CD4-positive, alpha-beta T cell treated with Interleukin-6 at 100 ng/mL for 8 hours (primary cell): ENCODE results near the gene ZNF200.
"Not testable (repeated sequence)": the region's sequence is repeated elsewhere in the genome, so short reads cannot be mapped to it uniquely, and the experiment has no call there.

Source experiments
- DNase-seq: peaks from one replicate; pipeline ENCODE4 v3.0.0-alpha.2; 2020; ENCODE audit warnings: mixed read lengths, low spot score

Gene ZNF200, protein sequence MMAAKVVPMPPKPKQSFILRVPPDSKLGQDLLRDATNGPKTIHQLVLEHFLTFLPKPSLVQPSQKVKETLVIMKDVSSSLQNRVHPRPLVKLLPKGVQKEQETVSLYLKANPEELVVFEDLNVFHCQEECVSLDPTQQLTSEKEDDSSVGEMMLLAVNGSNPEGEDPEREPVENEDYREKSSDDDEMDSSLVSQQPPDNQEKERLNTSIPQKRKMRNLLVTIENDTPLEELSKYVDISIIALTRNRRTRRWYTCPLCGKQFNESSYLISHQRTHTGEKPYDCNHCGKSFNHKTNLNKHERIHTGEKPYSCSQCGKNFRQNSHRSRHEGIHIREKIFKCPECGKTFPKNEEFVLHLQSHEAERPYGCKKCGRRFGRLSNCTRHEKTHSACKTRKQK

DNA sequence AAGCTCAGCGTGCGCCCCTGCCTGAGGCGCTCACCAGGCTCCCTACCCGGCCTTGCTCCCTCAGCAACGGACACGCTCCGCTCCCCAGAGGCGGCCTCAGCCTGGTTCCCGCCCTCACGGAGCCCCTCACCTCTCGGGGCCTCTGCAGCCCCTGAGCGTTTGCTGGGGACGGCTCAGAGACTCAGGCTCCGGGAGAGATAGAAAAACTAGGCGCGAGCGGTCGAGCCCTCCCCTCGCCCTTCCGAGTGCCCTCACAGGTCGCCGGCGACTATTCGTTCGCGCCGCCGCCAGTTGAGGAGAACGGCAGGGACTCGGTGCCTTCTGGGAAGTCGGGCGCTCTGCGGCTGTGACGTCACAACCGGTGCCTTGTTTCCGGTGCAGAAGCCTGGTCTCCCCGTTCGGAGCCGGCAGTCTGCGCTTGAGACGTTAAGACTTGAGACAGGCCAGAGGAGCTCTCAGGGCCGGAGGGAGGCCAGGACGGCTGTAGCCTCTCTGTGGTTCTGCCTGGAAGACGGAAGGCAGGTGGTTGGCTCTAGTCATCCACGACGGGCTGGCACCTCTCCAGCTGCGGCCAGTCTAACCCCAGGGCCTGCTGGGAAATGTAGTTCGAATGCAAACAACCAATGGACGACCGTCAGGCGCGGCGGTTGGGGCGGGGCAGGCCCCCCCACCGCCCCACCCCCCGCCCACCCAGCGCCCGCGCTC lies at the start of gene ZNF200:
ZNF200 (minus strand) TSS at position 302 of the 705 bp plus-strand sequence. CDS start 1,403 bp downstream, outside the sequence.
- DNase-seq: peak; percentile 91

DNA sequence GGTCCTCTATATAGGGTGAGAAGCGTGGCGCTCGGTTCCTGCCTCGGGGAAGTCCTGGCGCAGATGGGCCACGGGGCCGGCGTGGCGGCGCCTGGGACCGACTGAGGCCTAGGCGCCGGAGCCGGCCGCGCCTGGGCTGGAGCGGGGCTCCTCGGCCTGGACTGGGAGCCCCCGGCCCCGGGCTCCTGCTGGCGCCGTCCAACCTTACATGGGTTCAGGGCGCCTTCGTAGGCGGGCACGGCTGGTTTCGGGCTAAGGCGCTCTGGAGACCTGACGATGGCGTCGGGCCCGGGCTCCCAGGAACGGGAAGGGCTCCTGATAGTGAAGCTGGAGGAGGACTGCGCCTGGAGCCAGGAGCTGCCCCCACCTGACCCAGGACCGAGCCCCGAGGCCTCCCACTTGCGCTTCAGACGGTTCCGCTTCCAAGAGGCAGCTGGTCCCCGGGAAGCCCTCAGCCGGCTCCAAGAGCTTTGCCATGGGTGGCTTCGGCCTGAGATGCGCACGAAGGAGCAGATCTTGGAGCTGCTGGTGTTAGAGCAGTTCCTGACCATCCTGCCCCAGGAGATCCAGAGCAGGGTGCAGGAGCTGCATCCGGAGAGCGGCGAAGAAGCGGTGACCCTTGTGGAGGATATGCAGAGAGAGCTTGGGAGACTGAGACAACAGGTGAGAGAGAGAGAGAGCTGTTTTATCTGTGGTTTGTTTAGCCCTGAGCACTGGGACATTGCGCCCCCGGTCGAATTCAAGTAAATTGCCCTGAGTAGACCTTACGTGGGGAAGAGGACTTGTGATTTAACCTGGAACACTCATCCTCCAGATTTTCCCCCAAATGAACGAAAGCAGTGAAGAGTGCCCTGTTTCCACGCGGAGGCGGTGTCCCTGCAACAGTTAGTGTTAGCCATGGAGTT lies 48.8 kb upstream of the ZNF200 start:
- DNase-seq: no peak

DNA sequence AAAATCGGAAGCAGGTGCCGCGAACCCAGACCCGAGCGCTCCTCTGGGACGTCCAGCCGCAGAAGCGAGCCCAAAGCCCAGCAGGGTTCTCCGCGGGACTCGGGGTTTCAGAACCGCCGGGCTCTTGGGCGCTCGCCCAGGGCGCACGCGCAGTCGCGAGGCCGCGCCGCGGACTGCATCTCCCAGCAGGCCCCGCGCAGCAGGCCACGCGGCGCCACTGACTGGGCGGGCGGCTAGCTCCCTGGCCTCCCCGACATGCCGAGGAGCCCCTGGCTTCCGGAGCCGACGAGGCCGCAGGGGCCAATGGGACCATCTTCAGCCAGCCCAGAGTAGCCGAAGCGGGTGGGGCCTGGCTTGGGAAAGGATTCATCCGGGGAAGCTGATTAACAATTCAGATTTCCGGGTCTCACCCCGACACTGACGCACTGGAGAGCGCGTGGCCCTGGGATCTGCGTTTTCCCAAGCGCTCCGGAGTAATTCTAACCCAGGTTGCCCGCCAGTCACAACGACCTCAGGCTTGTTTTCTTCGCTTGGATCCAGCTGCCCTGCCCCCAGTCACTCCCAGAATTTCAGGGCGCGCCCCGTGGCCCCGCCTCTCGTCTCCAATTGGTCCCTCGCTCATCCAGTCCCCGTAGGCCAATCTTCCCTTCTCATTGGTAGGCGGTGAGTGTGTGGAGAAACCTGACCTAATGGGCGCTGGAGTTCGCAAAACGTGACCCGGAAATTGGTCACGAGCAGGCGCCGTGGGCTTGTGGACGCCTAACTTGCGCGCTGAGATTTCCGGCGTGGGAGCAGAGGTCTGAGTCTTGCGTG lies 48.0 kb upstream of the ZNF200 start, which contains the start of gene ZNF263:
ZNF263 (plus strand) TSS at position 762 of the 813 bp plus-strand sequence. CDS start 328 bp downstream, outside the sequence.
- peak; percentile 95 for DNase-seq

DNA sequence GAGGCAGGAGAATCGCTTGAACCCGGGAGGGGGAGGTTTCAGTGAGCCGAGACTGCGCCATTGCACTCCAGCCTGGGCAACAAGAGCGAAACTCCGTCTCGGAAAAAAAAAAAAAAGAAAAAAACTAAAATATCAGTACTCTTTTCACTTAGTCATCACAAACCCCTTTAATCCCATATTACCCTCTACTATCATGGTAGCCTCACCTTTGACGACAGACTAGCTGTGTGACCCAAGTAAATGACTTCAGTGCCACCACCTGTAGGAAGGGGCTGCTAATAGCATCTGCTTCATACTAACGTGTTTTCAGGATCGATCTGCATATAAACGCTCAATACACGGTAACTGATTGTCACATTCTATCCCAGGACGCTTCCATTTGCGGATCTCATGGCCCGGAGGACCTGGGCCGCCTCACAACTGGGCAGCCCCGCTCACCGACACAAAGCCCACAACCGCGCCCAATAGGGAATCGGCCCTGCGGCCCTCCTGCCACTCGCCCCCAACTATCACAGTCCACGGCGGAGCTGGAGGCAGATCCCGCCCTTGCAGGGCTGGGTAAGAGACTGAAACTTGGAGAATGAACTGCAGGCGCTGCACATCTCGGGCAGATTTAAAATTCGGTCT lies 47.3 kb upstream of the ZNF200 start:
- DNase-seq: no peak

DNA sequence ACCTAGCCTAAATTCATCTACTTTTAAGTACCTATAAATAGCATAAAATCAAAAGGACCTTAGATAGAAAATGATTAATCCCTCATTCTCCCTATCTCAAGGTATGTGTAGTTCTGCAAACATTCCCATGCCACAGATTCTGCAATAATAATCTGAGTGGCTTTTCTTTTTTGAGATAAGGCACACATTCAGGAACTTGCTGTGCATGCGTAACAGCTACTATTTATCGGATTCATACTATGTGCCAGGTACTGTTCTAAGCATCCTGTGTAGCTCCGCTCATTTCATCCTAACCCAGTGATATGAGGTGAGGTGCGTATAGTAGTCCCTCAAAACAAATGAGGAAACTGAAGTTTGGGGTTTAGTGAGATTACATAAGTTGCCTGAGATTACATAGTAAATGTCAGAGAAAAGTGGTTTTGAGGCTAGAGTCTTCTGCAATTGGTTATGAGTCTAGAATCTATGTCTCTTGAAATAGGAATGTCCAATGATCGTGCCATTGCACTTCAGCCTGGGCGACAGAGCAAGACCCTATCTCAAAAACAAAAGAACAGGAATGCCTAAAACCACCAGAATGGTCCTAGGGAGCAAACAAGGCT lies 46.4 kb upstream of the ZNF200 start:
- no peak for DNase-seq

DNA sequence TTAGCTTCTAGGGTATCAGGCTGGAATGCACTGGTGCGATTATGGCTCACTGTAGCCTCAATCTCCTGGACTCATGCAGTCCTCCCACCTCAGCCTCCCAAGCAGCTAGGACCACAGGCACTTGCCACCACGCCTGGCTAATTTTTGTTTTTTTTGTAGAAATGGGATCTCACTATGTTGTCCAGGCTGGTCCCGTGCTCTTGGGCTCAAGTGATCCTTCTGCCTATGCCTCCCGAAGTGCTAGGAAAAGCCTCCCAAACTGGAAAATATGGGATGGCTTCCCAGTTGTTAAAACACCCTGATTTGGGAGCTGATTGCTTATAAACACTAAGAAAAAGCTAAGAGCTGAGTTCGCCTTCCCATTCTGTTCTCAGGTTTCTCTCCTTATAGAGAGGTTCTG lies 41.7 kb upstream of the ZNF200 start:
- DNase-seq: no peak

DNA sequence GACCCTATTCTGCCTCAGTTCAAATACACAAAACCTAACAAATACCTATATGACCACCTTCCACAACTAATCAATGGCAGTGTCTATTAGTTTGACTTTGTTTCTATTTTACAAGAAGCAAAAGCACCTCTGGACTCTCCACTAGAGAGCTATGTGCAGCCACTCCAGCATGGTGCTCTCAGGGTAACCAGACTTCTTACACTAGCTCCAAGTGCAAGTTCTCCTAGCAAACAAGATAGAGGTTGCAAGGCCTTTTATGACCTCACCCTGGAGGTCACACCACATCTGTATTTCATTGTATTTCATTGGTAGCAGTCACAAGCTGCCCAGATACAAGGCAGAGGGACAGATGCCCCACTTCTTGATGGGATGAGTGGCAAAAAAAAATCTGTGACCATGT lies 40.0 kb upstream of the ZNF200 start:
- DNase-seq: no peak

DNA sequence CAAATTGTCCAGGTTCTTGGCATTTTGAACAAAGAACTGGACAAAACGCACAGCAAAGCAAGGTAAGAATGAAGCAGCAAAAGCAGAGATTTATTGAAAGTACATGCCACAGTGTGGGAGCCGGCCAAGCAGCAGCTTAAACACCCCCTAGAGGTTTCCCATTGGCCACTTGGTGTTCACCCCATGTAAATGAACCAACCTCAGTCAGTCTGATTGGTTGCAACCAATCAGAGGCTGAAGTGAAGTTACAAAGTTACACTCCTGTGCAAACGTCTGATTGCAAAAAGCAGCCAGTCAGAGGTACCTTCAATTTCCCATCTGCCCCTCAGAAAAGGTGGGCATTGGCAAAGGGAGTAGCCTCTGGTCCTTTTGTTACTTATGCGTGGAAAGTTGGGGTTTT lies 39.5 kb upstream of the ZNF200 start:
- DNase-seq: no peak

DNA sequence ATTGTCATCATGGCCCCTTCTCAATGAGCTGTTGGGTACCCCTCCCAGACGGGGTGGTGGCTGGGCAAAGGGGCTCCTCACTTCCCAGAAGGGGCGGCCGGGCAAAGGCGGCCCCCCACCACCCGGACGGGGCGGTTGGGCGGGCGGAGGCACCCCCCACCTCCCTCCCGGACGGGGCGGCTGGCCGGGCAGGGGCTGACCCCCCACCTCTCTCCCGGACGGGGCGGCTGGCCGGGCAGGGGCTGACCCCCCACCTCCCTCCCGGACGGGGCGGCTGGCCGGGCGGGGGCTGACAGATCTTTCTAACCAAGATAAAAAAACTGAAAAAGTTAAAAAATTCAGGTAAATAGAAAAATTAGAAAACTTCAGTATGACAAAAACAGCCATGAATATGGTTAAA lies 36.3 kb upstream of the ZNF200 start:
- DNase-seq: not testable (repeated sequence)

DNA sequence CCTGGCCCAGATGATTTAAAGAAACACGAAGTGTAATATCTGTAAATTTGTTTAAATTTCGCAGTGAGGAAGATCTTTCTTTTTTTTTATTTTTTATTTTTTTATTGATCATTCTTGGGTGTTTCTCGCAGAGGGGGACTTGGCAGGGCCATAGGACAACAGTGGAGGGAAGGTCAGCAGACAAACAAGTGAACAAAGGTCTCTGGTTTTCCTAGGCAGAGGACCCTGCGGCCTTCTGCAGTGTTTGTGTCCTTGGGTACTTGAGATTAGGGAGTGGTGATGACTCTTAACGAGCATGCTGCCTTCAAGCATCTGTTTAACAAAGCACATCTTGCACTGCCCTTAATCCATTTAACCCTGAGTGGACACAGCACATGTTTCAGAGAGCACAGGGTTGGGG lies 35.8 kb upstream of the ZNF200 start:
- DNase-seq: not testable (repeated sequence)

DNA sequence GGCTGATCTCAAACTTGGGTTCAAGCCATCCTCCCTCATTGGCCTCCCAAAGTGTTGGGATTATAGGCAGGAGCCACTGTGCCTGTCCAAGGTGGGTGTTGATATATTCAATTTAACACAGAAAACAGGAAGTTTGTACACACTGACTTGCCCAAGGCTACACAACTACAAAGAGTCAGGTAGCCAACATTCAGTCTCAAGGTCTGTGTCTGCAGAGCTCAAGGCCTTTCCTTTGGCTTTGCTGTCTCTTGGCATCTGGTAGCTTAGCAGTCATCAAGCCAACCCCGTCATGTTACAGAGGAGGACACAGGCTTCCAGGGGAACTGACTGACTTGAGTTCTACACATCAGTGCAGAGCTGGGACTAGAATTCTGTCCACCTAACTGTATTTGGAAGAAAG lies 33.3 kb upstream of the ZNF200 start:
- no peak for DNase-seq

DNA sequence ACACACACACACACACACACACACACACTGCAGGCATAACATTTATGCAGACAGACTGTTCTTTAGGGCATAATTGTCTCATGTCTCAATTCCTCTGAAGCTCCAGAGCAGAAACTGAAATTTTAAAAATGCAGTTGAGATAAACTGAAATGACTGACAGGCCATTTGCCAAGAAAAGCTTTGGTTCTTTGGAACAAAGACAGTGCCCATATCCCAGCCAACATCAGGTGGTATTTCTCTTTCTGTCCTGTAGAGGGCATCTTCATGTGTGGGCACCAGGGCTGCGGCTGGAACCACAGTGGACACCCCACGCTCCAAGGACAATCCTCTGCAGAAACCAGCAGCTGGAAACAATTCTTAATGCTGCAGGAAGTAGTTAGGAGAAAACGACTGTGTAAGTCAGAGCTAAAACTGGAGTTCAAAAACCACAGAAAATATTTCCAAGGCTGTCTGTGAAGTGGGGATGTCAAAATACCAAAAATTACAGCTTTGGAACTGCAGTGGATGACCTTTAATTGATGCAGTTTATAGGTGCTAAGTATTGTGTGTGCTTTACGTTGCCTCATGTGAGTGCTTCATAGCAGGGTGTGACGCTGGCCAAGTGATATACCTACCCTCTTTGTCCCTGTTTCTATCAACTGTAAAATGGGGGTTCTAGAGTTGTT lies 32.0 kb upstream of the ZNF200 start:
- DNase-seq: no peak

DNA sequence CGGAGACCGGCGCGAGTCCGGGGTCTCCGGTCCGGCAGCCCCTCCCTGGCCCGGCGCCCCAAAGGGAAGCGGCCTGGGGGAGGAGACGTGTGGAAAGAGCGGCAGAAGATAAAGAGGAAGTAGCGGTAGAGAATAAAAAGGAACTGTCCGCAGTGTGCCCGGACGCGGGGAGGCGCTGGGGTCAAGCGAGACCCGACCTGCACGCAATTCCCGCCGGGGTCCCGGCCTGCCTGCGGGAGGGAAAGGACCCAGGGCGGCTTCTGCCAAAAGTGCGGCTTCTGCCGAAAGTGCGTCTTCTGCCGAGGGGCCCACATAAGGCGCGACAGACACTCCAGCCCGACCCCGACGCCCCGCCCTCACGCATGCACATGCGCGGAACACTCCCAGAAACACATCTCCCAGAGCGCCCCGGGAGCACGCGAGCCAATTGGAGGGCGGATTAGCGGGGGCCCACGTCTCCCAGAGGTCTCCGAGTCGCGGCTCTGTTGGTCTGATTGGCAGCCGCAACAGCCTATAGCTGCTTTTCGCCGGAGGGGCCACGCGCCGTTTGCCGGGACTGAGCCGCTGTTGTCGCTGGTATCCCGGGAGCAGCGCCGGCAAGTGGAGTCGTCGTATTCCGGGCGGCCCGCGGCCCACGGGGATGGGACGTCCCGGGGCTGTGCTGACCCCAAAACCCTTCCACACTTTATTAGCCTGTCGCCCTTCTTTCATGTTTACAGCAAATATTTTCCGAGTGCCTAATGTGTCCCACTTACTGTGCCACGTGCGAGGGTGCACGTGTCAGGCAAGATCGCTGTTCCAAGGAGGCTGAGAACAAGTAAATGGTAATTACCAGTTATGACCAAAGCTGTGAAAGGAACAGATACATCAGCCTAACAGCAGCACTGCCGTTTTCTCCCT lies 29.4 kb upstream of the ZNF200 start:
- DNase-seq: peak; percentile 97

DNA sequence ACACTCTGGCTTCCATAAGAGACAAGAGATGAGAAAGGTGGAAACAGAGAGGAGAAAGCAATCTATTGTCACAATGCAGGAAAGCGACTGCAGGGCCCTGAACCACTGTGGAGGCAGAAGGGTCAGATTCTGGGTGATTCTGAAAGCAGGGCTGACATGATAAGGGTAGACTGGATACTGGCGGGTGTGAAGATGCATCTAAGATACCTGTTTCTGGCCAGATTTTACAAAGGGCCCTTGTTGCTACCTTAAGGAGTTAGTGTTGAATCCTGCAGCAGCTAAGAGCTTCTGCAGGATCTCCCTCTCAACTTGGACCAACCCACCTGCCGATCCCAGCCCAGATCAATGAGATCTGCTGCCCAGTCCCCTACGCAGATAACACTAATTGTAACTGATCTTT lies 27.6 kb upstream of the ZNF200 start:
- no peak for DNase-seq

DNA sequence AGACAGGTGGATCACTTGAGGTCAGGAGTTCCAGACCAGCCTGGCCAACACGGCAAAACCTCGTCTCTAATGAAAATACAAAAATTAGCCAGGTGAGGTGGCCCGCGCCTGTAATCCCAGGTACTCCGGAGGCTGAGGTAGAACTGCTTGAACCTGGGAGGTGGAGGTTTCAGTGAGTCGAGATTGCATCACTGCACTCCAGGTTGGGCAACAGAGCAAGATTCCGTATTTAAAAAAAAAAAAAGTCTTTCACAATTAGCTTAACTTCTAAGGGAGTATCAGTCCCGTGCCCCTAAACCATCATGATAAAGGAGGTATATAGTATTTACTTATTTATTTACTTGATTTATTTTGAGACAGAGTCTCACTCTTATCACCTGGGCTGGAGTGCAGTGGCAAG lies 24.9 kb upstream of the ZNF200 start:
- no peak for DNase-seq

DNA sequence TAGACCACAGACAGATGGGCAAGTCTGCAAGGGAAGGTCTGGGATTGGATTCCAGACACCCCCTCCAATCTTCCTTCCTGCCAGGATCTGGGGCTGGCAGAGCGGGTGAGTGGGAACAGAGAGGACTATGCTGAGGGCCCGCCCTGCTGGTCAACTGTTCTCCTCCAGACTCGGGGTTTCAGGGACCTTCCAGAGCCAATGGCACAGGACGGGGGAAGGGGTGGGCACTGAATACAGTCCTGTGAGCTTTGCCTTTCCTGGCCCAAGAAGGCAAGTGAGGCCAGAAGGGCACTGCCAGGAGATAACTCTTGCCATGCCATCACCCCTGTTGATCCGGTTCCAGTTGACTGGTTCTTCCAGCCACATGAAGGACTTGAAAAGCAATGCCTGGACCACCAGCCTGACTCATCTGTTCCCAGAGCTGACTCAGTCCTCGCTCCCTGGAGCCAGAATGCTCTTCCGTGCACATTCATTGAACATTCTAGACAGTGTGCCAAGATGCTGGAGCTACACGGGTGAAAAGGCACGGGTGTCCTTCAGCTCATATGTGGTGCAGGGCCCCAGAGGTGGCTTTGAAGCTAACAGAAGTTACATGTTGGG lies 22.0 kb upstream of the ZNF200 start:
- no peak for DNase-seq

DNA sequence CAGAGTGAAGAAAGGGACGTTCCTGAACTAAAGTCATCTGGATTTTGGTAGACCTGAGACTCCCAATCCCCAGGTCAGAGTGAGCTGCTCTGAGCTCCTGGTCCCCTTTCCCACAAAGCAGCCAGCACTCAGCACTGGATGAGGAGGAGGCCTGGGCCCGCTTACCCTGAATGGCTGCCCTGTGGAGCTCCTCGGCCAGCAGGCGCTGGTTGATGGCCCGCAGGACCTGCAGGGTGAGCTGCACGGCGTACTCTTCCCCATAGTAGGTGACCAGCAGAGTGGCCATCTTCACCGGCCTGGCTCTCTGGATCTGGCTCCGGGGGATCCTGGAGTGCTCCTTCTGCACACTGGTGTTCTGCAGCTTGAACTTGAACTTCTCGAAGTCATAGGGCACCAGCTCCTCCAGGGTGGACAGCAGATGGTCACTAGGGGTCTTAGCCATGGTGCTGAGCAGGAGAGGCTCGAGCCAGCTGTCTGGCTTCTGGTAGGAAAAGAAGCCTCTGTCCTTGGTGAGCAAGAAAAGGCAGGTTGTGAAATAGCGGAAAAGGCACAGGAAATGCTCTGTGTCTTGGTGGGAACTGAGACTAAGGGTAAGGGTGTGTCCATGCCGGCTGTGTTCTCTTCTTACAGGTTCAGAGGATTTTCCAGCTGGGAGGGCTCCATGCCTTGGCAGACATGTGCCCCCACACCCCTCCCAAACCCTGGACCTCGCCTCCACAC lies 21.3 kb upstream of the ZNF200 start, which contains the start of gene MEFV:
MEFV (minus strand) TSS at position 488 of the 720 bp plus-strand sequence; CDS start at position 442, 46 bp downstream.
- no peak for DNase-seq

DNA sequence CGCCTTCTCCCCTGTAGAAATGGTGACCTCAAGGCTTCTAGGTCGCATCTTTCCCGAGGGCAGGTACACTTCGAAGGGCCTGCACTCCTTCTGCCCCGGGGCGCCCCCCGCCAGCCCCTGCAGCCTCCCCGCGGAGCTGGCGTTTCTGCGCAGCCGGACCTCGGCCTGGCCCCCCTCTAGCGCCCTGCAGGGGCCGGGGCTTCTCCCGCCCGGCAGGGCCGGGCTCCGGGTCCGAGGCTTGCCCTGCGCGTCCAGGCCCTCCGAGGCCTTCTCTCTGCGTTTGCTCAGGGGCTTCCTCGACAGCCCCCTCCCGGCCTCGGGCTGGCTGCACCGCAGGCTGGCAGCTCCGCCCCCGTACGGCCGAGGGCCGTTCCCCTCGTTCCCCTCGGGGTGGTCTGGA lies 19.4 kb upstream of the ZNF200 start:
- DNase-seq: no peak
